Measurements from ENCODE around the gene COL5A3. TPM values are rescaled to one million over a fixed set of nuclear protein-coding genes. Genes with fewer than 3 reads are reported as not detected.
A peak's percentile ranks its signal among the peaks of the same experiment; 100 is the strongest.
"Not testable (repeated sequence)": the region's sequence is repeated elsewhere in the genome, so short reads cannot be mapped to it uniquely, and the experiment has no call there.

The COL5A3 gene
- total RNA-seq, 1 donor from 2014 or later, result 30.3 TPM

DNA sequence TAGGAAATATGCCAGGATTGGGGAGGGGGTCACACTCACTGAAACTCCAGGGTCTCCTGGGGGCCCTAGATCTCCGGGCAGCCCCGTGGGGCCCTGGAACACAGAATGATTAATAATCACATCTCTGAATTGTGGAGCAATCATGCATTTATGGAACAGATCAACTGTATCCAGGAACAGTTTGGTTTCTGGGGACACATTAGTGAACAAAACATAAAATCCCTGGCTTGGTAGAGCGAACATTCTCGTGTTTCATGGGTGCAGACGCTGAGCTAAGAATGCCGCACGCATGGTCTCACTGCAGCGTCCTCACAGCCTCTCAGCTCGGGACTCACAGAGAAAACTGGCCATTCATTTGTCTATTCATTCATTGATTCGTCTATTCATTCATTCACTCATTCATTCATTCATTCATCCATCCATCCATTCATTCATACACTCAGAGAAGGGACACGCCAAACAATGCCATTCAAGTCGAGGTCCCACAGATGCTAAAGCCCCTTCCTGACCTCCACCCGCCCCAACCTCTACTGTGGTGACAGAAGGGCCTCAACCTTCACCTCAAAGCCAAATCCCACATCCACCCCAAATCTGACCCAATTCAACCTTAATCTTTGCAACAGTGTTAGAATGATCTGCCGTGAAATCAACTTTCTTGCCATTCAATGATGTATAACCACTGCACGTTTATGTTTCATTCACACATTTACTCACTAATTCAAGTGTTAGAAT is 39.0 kb downstream of the COL5A3 start:
- no peak for DNase-seq (ENCODE audit: low spot score)

DNA sequence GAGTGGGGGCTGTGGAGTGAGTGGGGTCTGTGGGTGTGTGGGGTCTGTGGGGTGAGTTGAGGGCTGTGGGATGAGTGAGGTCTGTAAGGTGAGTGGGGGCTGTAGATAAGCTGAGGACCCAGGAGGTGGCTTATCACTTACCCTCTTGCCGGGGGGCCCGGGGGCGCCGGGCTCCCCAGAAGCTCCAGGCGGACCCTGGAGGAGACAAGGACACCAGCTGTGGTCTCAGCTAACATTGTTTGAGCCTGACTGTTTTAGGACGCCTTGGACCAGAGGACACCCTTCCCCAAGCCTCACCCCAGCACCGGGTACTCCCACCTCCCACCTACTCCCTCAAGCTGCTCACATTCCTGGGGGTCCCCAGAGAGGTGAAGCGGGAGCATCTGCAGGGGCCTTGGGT is 39.8 kb downstream of the COL5A3 start:
- DNase-seq (ENCODE audit: low spot score), result no peak

DNA sequence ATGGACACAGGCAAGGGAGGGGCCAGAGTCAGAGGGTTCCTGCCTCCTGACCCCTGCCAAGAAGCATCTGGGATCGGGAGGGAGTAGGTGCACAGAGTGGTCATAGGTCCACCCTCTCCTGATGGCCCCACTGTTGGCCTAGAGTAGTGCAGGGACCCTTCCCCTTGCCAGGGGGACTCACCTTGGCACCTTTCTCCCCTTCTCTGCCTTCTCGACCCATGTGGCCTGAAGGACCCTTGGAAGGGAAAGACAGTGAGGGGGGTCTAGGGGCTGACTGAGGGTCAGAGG is 40.7 kb downstream of the COL5A3 start:
- no peak for DNase-seq (ENCODE audit: low spot score)

DNA sequence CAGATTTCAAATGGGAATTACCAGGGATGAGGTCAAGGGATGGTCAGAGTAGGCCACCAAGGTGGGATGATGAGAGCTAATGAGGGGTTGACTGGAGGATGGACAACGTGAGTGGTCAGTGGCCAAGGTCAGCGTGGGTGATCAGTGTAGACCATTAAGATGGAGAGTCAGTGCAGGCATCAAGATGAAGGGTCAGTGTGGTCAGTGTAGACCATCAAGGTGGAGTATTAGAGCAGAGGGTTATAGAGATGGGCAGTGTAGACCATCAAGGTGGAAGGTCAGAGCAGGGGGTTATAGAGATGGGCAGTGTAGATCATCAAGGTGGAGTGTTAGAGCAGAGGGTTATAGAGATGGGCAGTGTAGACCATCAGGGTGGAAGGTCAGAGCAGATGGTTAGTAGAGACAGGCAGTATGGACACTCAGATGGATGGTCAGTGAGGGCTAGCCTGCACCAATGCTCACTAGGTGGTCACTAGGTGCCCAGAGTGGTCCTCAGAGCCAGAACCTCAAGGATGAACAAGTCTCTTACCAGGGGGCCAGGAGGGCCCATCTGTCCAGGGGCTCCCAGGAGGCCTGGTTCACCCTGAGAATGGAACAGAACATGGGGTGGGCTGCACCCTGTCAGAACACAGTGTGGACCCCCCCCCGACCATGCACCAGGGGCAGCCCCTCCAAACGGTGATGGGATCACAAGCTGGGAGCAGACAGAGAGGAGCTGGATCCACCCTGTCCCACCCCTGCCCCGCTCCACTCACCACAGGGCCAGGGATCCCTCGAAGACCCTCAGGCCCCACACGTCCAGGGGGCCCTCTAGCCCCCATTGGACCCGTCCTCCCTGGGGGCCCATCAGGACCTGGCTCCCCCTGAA is 41.2 kb downstream of the COL5A3 start:
- no peak for DNase-seq (ENCODE audit: low spot score)

DNA sequence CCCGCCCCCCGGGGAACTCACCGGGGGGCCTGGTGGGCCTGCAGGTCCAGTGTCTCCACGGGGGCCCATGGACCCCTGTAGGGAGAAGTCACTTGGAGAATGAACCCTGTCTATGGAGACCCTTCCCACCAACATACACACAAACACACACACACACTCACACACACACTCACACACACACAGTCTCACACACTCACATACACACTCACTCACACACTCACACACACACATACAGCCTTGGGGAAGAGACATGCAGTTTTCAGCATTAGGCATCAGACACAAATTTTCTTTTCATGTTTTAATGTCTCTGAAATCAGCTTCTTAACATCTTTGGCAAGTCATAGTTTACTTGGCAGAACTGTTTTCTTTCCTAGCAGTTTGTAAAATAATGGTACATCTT is 43.0 kb downstream of the COL5A3 start:
- no peak for DNase-seq (ENCODE audit: low spot score)

DNA sequence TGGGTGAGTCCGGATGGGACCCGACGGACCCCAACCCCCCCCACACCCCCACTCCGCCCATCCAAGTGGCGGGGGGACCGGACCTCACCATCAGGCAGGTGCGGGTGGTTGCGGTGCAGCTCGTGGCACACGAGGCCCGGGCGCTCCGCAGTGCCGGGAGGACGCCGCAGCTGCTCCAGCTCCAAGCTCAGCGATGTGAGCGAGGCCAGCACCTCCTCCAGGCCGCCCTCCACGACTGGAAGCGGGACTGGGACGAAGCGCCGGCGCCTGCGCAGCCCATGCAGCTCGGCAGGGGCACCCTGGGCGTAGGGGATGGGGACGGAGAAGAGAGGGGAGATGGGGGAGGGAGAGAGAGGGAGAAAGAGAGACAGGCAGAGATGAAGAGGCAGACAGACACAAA is 43.9 kb downstream of the COL5A3 start:
- DNase-seq (ENCODE audit: low spot score), result no peak

DNA sequence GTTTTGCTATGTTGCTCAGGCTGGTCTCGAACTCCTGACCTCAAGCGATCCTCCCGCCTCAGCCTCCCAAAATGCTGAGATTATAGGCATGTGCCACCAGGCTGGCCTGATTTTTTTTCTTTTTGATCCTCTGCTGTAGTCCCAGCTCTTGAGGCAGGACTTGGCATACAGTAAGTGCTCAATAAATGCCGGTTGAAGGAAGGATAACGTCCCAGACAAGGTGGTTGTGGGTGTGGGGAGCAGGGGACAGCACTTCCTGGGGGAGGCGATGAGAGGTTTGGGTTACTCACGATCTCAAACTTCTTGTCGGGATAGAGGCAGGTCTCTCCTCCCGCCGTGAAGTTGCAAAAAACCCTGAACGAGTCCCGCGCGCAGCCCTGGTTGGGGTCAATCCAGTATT is 44.3 kb downstream of the COL5A3 start:
- no peak for DNase-seq (ENCODE audit: low spot score)

DNA sequence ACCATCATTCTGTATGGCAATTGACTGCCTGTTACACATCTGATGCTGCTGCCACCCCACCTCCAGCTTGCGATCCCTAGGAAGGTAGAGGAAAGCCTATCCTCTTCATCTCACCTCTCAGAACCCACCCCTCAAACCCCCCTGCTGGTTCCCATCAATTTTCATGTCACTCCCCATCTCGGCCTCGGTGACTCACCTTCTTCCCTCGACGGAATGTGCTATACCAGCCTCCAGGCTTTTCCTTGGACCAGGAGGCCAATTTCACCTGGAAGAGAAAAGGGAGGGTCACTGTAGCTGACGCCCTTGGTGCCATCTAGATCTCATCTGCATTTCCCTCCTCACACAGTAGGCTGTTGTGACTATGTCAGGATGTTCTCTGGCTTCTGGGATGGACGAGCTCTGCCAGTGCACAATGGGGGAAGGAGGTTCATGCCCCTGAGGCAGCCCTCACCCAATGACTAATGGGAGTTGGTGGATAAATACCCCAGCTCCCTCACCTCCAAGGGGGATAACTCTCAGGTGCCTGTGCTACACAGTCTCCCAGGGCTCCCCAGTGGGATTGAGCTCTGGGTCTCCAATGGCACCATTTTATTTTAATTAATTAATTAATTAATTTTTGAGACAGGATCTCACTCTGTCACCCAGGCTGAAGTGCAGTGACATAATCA is 47.5 kb downstream of the COL5A3 start:
- DNase-seq (ENCODE audit: low spot score), result no peak

DNA sequence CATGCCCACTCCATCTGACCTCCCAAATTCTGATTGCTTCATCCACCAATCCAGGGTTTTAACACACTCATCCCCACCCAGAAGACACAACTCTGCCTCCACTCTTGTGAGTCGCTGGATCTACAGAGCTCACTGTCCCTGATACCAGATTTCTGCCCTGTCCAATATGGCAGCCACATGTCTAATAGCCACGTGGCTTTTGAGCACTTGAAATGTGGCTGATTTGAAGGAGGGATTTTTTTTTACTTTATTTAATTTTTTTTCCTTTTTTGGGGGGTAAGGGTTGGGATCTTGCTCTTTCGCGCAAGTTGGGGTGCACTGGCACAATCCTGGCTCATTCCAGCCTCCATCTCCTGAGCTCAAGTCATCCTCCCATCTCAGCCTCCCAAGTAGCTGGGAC is 49.2 kb downstream of the COL5A3 start:
- DNase-seq (ENCODE audit: low spot score), result no peak

DNA sequence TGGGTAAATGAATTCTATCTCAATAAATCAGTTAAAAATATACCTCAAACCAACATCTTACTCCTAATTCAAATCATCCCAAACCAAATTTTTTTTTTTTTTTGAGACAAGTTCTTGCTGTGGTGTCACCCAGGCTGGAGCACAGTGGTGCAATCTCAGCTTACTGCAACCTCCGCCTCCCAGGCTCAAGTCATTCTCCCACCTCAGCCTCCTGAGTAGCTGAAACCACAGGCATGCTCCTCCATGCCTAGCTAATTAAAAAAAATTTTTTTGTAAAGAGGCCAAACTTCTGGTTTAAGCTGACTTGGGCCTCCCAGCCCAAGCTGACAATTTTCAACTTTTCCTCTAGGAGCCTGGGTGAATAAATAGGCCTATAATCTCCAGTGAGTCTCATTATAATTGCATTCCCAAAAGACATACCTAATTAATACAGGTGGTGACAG is 51.9 kb downstream of the COL5A3 start:
- DNase-seq (ENCODE audit: low spot score), result peak; percentile 18

DNA sequence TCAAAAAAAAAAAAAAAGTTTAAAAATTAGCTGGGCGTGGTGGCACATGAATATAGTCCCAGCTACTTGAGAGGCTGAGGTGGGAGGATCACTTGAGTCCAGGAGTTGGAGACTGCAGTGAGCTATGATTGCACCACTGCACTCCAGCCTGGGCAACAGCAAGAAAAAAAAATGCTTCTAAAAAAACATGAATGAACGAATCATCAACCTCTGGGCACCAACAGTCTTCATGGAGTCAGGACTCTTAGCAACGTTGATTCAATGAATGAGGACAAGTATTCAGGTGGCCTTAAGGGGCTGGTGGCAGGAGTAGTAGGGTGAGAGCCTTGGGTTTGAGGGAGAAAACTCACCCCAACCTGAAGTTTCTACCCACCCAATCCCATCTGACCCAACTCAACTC is 53.3 kb downstream of the COL5A3 start:
- no peak for DNase-seq (ENCODE audit: low spot score)

DNA sequence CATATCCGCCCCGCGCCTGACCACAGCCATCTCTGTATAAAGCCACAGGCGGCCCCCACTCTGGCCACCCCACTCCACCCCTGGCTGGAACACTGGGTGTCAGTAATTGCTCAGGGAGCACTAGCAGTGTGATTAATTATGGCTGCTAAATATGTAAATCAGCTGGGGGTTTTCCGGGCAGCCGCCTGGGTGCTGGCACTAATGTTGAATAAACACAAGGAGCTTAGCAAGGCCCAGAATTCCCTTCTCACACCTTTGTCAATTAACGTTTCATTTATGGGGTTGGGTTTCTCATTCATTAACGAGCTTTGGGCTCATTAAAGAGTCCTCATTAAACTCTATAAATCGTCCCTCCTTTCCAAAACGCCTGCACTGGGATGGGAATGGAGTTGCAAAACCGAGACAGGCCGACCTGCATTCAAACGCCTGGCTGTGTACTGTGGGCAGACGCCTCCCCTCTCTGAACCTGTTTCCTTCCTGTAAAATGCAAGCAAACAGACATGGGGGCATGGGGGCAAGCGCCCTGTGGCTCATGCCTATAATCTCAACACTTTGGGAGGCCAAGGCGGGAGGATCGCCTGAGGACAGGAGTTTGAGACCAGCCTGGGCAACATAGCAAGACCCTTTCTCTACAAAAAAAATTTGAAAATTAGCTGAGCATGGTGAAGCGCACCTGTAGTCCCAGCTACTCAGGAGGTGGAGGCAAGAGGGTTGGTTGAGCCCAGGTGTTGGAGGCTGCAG is 56.3 kb downstream of the COL5A3 start:
- no peak for DNase-seq (ENCODE audit: low spot score)

DNA sequence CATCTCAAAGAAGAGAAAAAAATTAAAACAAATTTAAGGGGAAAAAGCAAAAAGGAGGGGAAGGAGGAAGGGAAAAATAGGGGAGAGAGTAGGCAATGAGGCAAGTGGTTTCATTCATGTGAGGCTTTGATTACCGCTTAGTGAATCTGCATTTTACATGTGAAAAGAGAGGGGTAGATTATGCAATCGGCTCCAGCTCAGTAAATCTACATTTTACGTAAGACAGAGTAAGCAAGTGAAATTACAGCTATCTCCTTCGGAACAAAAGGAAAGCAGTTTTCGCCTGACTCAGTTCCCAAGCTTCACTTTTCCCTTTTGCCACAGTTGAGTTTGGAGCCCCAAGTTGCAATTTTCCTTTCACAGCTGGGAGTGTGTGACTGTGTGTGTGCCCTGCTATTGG is 58.0 kb downstream of the COL5A3 start:
- DNase-seq (ENCODE audit: low spot score), result no peak

DNA sequence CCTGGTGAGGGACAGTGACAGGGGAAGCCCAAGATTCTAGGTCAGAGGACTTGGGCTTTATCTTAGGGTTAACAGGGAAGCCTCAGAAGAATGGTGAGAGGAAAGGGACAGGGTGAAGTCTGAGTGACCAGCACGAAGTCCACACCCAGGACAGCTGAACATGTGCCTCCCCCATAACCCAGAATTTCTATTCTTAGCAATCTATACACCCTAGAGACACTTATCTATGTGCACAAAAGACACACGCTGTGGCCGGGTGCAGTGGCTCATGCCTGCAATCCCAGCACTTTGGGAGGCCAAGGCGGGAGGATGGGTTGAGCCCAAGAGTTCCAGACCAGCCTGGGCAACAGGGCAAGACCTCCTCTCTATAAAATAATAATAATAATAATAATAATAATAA is 62.9 kb downstream of the COL5A3 start:
- no peak for DNase-seq (ENCODE audit: low spot score)

DNA sequence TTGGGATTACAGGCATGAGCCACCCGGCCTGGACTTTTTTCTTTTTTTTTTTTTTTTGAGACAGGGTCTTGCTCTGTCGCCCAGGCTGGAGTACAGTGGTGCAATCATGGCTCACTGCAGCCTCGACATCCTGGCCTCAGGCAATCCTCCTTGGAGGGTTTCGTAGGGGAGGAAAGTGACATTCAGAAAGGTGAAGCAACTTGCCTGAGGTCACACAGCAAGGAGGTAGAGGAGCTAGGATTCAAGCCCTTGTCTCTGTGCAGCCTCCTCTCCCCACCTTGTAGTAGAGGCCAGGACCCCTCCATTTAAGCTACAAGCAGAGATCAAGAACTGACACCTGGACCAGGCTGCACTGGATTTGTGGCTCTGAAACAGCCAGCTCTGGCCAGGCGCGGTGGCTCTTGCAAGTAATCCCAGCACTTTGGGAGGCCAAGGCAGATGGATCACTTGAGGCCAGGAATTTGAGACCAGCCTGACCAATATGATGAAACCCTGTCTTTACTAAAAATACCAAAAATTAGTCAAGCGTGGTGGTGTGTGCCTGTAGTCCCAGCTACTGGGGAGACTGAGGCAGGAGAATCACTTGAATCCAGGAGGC is 63.7 kb downstream of the COL5A3 start:
- DNase-seq (ENCODE audit: low spot score), result not testable (repeated sequence)

DNA sequence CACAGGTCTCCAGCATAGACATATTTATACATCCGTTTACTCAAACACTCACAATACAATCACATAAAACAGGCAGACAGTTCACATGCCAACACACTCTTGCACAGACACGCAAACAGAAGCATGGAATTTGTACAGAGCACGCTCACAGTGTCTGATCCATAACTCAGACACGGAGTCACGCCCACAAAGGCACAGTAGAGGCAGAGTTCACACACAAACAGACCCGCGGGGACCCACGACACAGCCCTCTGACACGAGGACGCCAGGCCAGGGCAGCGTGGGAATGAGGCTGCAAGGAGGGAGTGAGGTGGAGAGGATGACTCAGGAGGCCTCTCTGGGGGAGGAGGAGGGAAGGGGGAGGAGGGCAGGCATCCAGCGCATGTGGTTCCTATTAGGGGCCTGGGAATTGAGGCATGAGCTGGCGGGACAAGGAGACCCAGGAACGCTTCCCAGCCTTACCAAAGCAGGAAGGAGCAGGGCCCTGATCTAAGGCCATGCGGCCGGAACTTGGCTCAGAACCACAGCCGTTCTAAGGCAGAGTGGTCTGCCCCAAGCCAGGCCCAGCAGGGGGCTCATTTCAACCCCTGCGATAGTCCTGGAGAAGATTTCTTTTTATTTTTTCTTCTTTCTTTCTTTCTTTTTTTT is 64.9 kb downstream of the COL5A3 start:
- DNase-seq (ENCODE audit: low spot score), result peak; percentile 97

DNA sequence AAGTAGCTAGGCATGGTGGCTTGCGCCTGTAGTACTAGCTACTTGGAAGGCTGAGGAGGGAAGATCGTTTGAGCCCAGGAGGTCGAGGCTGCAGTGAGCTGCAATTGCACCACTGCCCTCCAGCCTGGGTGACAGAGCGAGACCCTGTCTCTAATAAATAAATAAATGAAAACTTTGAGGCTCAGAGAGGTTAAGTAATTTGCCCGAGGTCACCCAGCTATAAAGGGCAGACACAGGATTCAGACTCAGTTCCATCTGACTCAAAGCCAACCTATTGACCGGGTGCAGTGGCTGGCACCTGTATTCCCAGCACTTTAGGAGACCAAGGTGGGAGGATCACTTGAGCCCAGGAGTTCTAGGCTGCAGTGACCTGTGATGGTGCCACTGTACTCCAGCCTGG is 66.6 kb downstream of the COL5A3 start:
- DNase-seq (ENCODE audit: low spot score), result no peak

DNA sequence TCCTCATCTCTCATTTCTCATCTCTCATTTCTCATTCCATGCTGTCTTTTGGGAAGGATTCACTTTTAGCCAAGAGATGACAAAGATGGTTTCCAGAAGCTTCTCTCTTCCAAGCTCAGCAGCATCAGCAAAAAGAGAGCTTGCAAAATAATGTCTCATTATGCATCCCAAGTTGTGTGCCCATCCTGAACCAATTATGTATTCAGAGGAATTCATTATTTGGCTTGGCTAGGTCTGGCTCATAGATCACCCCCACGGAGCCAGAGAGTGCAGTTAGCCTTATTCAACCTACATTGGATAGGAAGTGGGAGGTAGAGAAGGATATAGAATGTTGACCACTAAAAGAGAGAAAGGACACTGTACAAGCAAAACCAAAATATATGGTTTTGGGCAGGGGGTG is 68.6 kb downstream of the COL5A3 start:
- DNase-seq (ENCODE audit: low spot score), result no peak

DNA sequence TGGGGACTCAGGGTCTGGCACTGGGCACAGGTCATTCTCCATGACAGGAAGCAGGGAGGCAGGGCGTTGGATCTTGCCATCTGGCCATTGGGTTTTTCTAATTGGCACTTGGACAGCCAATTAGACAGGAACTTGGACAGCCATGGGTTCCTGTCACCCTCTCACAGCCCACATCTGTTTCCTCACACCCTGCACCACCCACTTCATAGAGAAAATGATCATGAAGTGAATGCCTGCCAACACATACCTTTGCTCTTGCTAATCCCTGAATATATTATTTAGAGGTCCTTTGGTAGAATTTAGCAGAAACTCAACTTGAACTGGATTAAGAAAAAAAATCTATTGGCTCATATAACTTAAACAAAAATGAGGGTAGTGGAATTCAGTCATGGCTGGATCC is 69.1 kb downstream of the COL5A3 start:
- no peak for DNase-seq (ENCODE audit: low spot score)

DNA sequence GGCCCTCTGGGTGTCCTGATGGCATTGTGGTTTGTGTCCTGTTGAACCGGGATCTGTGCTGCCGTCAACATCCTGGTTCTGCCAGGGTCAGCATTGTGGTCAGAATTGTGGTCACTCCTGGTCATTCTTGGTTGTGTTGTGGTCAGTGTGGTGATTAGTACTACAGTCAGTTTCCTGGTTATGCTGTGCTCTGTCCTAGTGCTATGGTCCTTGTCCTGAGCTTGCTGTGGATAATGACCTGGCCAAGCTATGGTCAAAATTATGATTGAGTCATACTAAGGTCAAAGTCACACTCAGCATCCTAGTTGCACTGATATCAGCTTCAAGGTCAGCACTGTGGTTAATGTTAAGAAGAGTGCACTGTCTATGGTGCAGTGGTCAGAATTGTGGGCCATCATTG is 69.5 kb downstream of the COL5A3 start:
- DNase-seq (ENCODE audit: low spot score), result no peak

DNA sequence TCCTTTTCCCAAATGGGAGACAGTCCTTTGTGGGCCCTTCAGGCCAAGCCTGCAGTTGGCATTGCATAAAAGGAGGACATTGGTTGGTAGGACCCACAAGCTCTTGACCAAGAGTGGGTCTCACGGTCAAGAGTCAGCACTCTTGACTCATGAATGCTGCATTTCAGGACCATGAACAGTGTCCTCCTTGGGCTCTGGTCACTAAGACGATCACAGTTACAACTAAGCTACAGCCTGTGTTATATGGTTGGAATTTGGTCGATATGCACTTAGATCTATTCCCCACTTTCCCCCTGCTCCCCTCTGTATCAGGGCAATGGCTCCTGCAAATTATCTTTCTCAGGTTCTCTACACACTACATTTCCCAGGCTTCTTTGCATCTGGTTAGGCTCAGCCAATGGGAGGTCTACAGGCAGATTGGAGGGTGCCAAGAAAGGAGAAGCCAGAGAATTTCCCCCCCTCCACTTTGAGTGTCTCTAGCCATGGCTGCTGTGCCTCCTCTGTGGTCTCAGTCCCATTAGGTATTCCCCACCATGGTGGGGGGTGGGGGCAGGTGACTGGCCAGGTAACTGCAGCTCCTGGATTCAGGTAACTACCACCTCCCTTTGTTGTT is 70.9 kb downstream of the COL5A3 start:
- no peak for DNase-seq (ENCODE audit: low spot score)

All from umbilical cord (tissue), 2 donors.